A673 (cell line): ENCODE results near the gene ESRRG.

Source experiments
- EZH2 ChIP-seq: fragments of 200-600 bp; sonication (generic); IDR thresholded peaks from 2 replicates; pipeline ENCODE4 v1.6.1; 2017; ENCODE audit warnings: borderline replicate concordance, low read depth, mild to moderate bottlenecking, mixed read lengths, antibody characterized with exemption, low read length; ENCODE audit not compliant: poor library complexity, severe bottlenecking
- TF ChIP-seq, protein P1 (sequence below): fragments of 300-800, 200-600 bp; sonication (generic); conservative IDR thresholded peaks from 2 replicates; pipeline ENCODE4 v1.5.1; 2017; ENCODE audit warnings: low read depth, mild to moderate bottlenecking, antibody characterized with exemption, low read length, moderate library complexity, mixed read lengths

DNA sequence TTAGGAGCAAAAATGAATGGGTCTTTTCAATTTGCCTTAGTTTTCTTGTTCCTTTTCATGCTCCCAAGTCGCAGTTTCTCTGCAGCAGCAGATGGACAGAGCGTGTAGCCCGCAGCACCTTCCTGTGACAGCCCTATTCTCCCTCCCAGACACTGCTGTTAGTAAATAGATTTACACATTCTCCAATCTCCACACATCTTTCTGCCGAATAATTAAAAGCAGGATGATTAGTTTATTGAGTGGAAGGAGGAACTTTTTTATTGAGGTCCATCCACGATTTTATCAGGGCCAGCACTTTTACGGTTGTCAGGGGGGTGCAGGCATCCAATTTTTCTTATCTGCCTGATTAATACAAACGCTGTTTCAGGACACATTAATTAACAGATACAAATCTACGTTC, 201.8 kb downstream of the ESRRG start:
- TF ChIP-seq, protein P1, sequence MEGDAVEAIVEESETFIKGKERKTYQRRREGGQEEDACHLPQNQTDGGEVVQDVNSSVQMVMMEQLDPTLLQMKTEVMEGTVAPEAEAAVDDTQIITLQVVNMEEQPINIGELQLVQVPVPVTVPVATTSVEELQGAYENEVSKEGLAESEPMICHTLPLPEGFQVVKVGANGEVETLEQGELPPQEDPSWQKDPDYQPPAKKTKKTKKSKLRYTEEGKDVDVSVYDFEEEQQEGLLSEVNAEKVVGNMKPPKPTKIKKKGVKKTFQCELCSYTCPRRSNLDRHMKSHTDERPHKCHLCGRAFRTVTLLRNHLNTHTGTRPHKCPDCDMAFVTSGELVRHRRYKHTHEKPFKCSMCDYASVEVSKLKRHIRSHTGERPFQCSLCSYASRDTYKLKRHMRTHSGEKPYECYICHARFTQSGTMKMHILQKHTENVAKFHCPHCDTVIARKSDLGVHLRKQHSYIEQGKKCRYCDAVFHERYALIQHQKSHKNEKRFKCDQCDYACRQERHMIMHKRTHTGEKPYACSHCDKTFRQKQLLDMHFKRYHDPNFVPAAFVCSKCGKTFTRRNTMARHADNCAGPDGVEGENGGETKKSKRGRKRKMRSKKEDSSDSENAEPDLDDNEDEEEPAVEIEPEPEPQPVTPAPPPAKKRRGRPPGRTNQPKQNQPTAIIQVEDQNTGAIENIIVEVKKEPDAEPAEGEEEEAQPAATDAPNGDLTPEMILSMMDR, result no peak
- no peak for TF ChIP-seq EZH2
